MCF 10A (cell line): ENCODE measurements around the gene STAC. TPM values are rescaled to one million over a fixed set of nuclear protein-coding genes. Genes with fewer than 3 reads are reported as not detected.

Experiments
- BruUV-seq: library from RNA; stranded (reverse); fragments of 400-500 nt; replicated peaks from 2 replicates; lab custom pipeline; 2021; lab: Mats Ljungman, UMichigan
- CTCF ChIA-PET: fragments of 300-600 bp; sonication (Branson Sonifier 250); formaldehyde crosslinking; extraction: SDS; loops from one replicate; lab custom pipeline; 2021; ENCODE audit warnings: antibody characterized with exemption, inconsistent platforms; lab: Yijun Ruan, JAX
- POLR2A ChIA-PET: fragments of 300-600, 350-650 bp; sonication (Branson Sonifier 250); formaldehyde crosslinking; extraction: SDS; loops from one replicate; lab custom pipeline; 2020; ENCODE audit warnings: antibody characterized with exemption, inconsistent platforms; lab: Yijun Ruan, JAX
- DNase-seq: peaks from one replicate; pipeline ENCODE4 v3.0.0-alpha.2; 2018; ENCODE audit not compliant: unreplicated experiment
- H3K27ac Mint-ChIP-seq: one replicate; pipeline ENCODE4 v1.8.0; 2022; ENCODE audit warnings: mild to moderate bottlenecking, low read depth, mixed read lengths; ENCODE audit not compliant: unreplicated experiment
- H3K27me3 Mint-ChIP-seq: one replicate; pipeline ENCODE4 v1.8.0; 2022; ENCODE audit warnings: mixed read lengths; ENCODE audit not compliant: insufficient read depth, unreplicated experiment
- H3K36me3 Mint-ChIP-seq: one replicate; pipeline ENCODE4 v1.8.0; 2022; ENCODE audit warnings: mild to moderate bottlenecking, moderate library complexity, mixed read lengths; ENCODE audit not compliant: insufficient read depth, unreplicated experiment
- H3K4me1 Mint-ChIP-seq: one replicate; pipeline ENCODE4 v1.8.0; 2022; ENCODE audit warnings: mixed read lengths; ENCODE audit not compliant: insufficient read depth, unreplicated experiment
- H3K4me3 Mint-ChIP-seq: one replicate; pipeline ENCODE4 v1.8.0; 2022; ENCODE audit warnings: mild to moderate bottlenecking, moderate library complexity, mixed read lengths; ENCODE audit not compliant: unreplicated experiment
- H3K9me3 Mint-ChIP-seq: one replicate; pipeline ENCODE4 v1.8.0; 2022; ENCODE audit warnings: mixed read lengths; ENCODE audit not compliant: unreplicated experiment
- intact Hi-C: fragments of 100-400 bp; cut with micrococcal nuclease; formaldehyde crosslinking; loops from 2 replicates; pipeline ENCODE4 v1.14.1; 2022
- total RNA-seq: library from RNA; stranded (reverse); gene quantifications from 2 replicates; pipeline ENCODE4 v1.2.3, GENCODE V29; 2022
- TF ChIP-seq, protein P1 (sequence below): fragments of 200-600 bp; IDR thresholded peaks from one replicate; pipeline ENCODE4 v1.8.0; 2022; ENCODE audit warnings: antibody characterized with exemption, mild to moderate bottlenecking; ENCODE audit not compliant: unreplicated experiment

The STAC gene
- total RNA-seq, 1 experiment from 2014 or later = 1.1 TPM

- TF ChIP-seq, protein P1, sequence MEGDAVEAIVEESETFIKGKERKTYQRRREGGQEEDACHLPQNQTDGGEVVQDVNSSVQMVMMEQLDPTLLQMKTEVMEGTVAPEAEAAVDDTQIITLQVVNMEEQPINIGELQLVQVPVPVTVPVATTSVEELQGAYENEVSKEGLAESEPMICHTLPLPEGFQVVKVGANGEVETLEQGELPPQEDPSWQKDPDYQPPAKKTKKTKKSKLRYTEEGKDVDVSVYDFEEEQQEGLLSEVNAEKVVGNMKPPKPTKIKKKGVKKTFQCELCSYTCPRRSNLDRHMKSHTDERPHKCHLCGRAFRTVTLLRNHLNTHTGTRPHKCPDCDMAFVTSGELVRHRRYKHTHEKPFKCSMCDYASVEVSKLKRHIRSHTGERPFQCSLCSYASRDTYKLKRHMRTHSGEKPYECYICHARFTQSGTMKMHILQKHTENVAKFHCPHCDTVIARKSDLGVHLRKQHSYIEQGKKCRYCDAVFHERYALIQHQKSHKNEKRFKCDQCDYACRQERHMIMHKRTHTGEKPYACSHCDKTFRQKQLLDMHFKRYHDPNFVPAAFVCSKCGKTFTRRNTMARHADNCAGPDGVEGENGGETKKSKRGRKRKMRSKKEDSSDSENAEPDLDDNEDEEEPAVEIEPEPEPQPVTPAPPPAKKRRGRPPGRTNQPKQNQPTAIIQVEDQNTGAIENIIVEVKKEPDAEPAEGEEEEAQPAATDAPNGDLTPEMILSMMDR = no peak
- Mint-ChIP-seq H3K4me3 (no peak overlapping the region), H3K4me1 (peaks cover 16% of the 10 kb centered on the region), H3K27me3 (no peaks in the 10 kb centered on the region), H3K27ac (no peak overlapping the region), H3K9me3 (no peaks in the 10 kb centered on the region), H3K36me3 (no peaks in the 10 kb centered on the region)
- CTCF ChIA-PET = interaction anchor here (0.5 to 1.2 kb wide), 4 partner anchors 8 to 444 kb away, joined by 3 to 4 read pairs (median 3); no protein-coding TSS in a partner anchor
- no peak for DNase-seq
- intact Hi-C loops = loop anchor here (10.0 kb wide), 2 partner anchors 239 to 331 kb away; no protein-coding TSS in a partner anchor
- no TSS peak for BruUV-seq
- POLR2A ChIA-PET = interaction anchor here (0.5 kb wide), 1 partner anchor 151 kb away, joined by 3 read pairs; no protein-coding TSS in a partner anchor
These were observed 16.0 kb upstream of the STAC start for GRCh38 chr3:36364260-36364659.

- Mint-ChIP-seq H3K27ac (no peak overlapping the region), H3K4me1 (peaks cover 16% of the 10 kb centered on the region), H3K9me3 (no peaks in the 10 kb centered on the region), H3K4me3 (no peak overlapping the region), H3K36me3 (no peaks in the 10 kb centered on the region), H3K27me3 (no peaks in the 10 kb centered on the region)
- POLR2A ChIA-PET = no interaction called here
- CTCF ChIA-PET = interaction anchor here (0.6 kb wide), 1 partner anchor 30 kb away, joined by 3 read pairs; no protein-coding TSS in a partner anchor
- intact Hi-C loops = loop anchor here (10.0 kb wide), 2 partner anchors 241 to 329 kb away; no protein-coding TSS in a partner anchor
- TF ChIP-seq, protein P1 = no peak
- DNase-seq = no peak
- no TSS peak for BruUV-seq
These were observed 14.5 kb upstream of the STAC start for GRCh38 chr3:36365829-36366228.

GRCh38 chr3:36366308-36366707 lies 14.0 kb upstream of the STAC start:
- no peak overlapping the region for H3K27ac Mint-ChIP-seq
- no TSS peak for BruUV-seq
- ChIA-PET POLR2A (no interaction called here), CTCF (interaction anchor here (0.6 kb wide), 1 partner anchor 30 kb away, joined by 3 read pairs; no protein-coding TSS in a partner anchor)
- H3K36me3 Mint-ChIP-seq = no peaks in the 10 kb centered on the region
- no peaks in the 10 kb centered on the region for H3K27me3 Mint-ChIP-seq
- H3K9me3 Mint-ChIP-seq = no peaks in the 10 kb centered on the region
- TF ChIP-seq, protein P1 = no peak
- H3K4me3 Mint-ChIP-seq = no peak overlapping the region
- peaks cover 16% of the 10 kb centered on the region for H3K4me1 Mint-ChIP-seq
- DNase-seq = no peak
- intact Hi-C loops = loop anchor here (10.0 kb wide), 2 partner anchors 242 to 328 kb away; no protein-coding TSS in a partner anchor

DNA sequence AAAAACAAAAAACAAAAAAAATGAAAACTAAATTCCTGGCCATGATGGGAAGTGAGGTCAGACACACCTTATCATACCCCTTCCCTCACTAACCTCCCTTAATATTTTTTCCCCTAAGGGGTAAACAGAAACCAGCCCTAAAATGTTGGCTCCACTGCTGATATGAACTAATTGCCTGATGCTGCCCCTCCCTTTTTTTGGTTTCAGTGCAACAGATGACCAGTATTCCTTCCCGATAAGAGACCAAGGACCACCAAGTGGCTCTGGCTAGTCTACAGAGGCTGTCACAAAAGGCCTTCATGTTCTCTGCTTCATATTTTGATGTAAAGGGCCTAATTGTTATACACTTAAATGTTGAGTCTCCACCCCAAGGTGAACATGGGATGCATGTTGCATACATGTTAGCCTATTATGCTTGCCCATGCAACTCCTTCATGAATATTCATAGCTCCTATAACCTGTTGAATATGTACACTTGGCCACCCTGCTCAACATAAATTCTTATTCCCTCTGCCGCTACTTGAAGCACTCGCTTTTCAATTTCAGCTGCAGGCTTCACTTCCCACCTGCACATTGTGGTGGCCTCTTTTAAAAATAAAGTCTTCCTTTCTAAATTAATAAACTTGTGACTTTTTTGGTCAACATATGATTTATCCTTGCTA lies 12.3 kb upstream of the STAC start:
- BruUV-seq = no TSS peak
- intact Hi-C loops = loop anchor here (10.0 kb wide), 2 partner anchors 243 to 327 kb away; no protein-coding TSS in a partner anchor
- TF ChIP-seq, protein P1 = no peak
- no peak for DNase-seq
- Mint-ChIP-seq H3K4me3 (no peak overlapping the region), H3K36me3 (no peaks in the 10 kb centered on the region), H3K27ac (no peak overlapping the region), H3K27me3 (no peaks in the 10 kb centered on the region), H3K4me1 (peaks cover 6% of the 10 kb centered on the region), H3K9me3 (no peaks in the 10 kb centered on the region)
- ChIA-PET CTCF (no interaction called here), POLR2A (no interaction called here)
